PC-9 (cell line): ENCODE results near the gene TRIM40. TPM values are rescaled to one million over a fixed set of nuclear protein-coding genes. Genes with fewer than 3 reads are reported as not detected.

Source experiments
- BruUV-seq: library from RNA; stranded (reverse); fragments of 400-500 nt; replicated peaks from 2 replicates; lab custom pipeline; 2021; lab: Mats Ljungman, UMichigan
- CTCF ChIA-PET: fragments of 300-600 bp; sonication (Branson Sonifier 250); formaldehyde crosslinking; loops from one replicate; lab custom pipeline; 2022; ENCODE audit warnings: antibody characterized with exemption; lab: Charles Lee
- POLR2A ChIA-PET: fragments of 300-600 bp; sonication (Branson Sonifier 250); formaldehyde crosslinking; loops from one replicate; lab custom pipeline; 2022; ENCODE audit warnings: antibody characterized with exemption; ENCODE audit not compliant: unreplicated experiment; lab: Charles Lee
- DNase-seq, 2 experiments: peaks; one replicate each; pipeline versions ENCODE4 v3.0.0 to v3.0.0-alpha.2; 2015 to 2022; ENCODE audit warnings: mixed read lengths in 1 of 2
- H2AFZ ChIP-seq: fragments of 200-600 bp; sonication (generic); 2 replicates; pipeline ENCODE4 v1.8.1; 2017; ENCODE audit warnings: antibody characterized with exemption
- H3F3A ChIP-seq: fragments of 200-600 bp; sonication (generic); 2 replicates; pipeline ENCODE4 v1.8.1; 2017; ENCODE audit warnings: antibody characterized with exemption, mild to moderate bottlenecking, low read depth; ENCODE audit not compliant: insufficient read depth
- H3K27ac ChIP-seq: fragments of 200-600 bp; sonication (generic); 2 replicates; pipeline ENCODE4 v1.6.1; 2016; ENCODE audit warnings: mixed run types
- H3K27me3 ChIP-seq: fragments of 200-600 bp; sonication (generic); 2 replicates; pipeline ENCODE4 v1.6.1; 2016; ENCODE audit warnings: low read depth, mixed run types; ENCODE audit not compliant: insufficient read depth
- H3K36me3 ChIP-seq: fragments of 200-600 bp; sonication (generic); 2 replicates; pipeline ENCODE4 v1.6.1; 2016; ENCODE audit warnings: low read depth, mixed run types
- H3K4me1 ChIP-seq: fragments of 200-600 bp; sonication (generic); replicated peaks from 2 replicates; pipeline ENCODE4 v1.6.1; 2016; ENCODE audit warnings: mixed run types; ENCODE audit not compliant: insufficient read depth
- H3K4me2 ChIP-seq: fragments of 200-600 bp; sonication (generic); 2 replicates; pipeline ENCODE4 v1.6.1; 2017; ENCODE audit warnings: mixed run types
- H3K4me3 ChIP-seq: fragments of 200-600 bp; sonication (generic); 2 replicates; pipeline ENCODE4 v1.6.1; 2016; ENCODE audit warnings: mixed run types
- H3K79me2 ChIP-seq: fragments of 200-600 bp; sonication (generic); 2 replicates; pipeline ENCODE4 v1.6.1; 2017; ENCODE audit warnings: low read depth, mixed run types
- H3K9me2 ChIP-seq: fragments of 200-600 bp; sonication (generic); 2 replicates; pipeline ENCODE4 v1.8.1; 2017; ENCODE audit warnings: mild to moderate bottlenecking; ENCODE audit not compliant: insufficient read depth
- H3K9me3 ChIP-seq: fragments of 200-600 bp; sonication (generic); 2 replicates; pipeline ENCODE4 v1.8.1; 2016; ENCODE audit warnings: low read depth; ENCODE audit not compliant: insufficient read depth
- H4K20me1 ChIP-seq: fragments of 200-600 bp; sonication (generic); 2 replicates; pipeline ENCODE4 v1.8.1; 2017; ENCODE audit not compliant: insufficient read depth
- CTCF ChIP-seq: fragments of 200-600 bp; sonication (generic); conservative IDR thresholded peaks from 2 replicates; pipeline ENCODE4 v1.6.1; 2017; ENCODE audit warnings: mixed run types, antibody characterized with exemption, mild to moderate bottlenecking, moderate library complexity
- EZH2 ChIP-seq: fragments of 200-600 bp; sonication (generic); IDR thresholded peaks from 2 replicates; pipeline ENCODE4 v1.8.0; 2017; ENCODE audit warnings: antibody characterized with exemption, low read depth
- intact Hi-C: fragments of 100-400 bp; cut with micrococcal nuclease; formaldehyde crosslinking; loops from one replicate; pipeline ENCODE4 v1.10.0; 2022; ENCODE audit not compliant: unreplicated experiment
- total RNA-seq: library from RNA; stranded (reverse); gene quantifications from 2 replicates; pipeline ENCODE4 v1.2.3, GENCODE V29; 2021

The TRIM40 gene
- total RNA-seq, 1 experiment from 2014 or later = not detected

GRCh38 chr6:30101444-30102413, 34.2 kb upstream of the TRIM40 start:
- Histone ChIP-seq H3K4me1 (peaks cover 61% of the 10 kb centered on the region), H3K9me2 (no peaks in the 10 kb centered on the region), H3F3A (peaks cover 55% of the 10 kb centered on the region), H3K79me2 (no peaks in the 10 kb centered on the region), H4K20me1 (no peaks in the 10 kb centered on the region), H3K4me3 (peak overlapping the region; percentile 55), H3K27ac (peak overlapping the region; percentile 43), H3K4me2 (peak overlapping the region; percentile 87), H3K9me3 (no peaks in the 10 kb centered on the region), H3K27me3 (no peaks in the 10 kb centered on the region), H2AFZ (peak overlapping the region; percentile 78), H3K36me3 (no peaks in the 10 kb centered on the region)
- intact Hi-C loops = loop anchor here (1.0 to 5.0 kb wide), 4 partner anchors 26 to 226 kb away; partner anchors contain the start of genes PPP1R11, RNF39, TRIM26 and TRIM39
- TSS peak; percentile 87 for BruUV-seq
- ChIA-PET POLR2A (interaction anchor here (0.5 to 1.1 kb wide), 8 partner anchors 10 to 309 kb away, joined by 3 to 8 read pairs (median 5); partner anchors contain the start of gene POLR1H), CTCF (interaction anchor here (0.9 to 1.2 kb wide), 3 partner anchors 10 to 41 kb away, joined by 3 to 4 read pairs (median 4); no protein-coding TSS in a partner anchor)
- TF ChIP-seq CTCF (0 out of 2 replicates have a peak, but pooled peaks have one; percentile 16), EZH2 (no peak)
- DNase-seq = peak; percentile 80 to 93

- POLR2A ChIA-PET = interaction anchor here (0.6 to 1.0 kb wide), 5 partner anchors 10 to 403 kb away, joined by 3 to 6 read pairs (median 3); partner anchors contain the start of gene POLR1H
- Histone ChIP-seq H3K9me2 (no peaks in the 10 kb centered on the region), H3K27ac (peak overlapping the region; percentile 29; the same call in 1 of the 2 replicates), H3K79me2 (peaks cover 2% of the 10 kb centered on the region), H3K4me2 (peak overlapping the region; percentile 87), H2AFZ (peak overlapping the region; percentile 78), H4K20me1 (no peaks in the 10 kb centered on the region), H3K36me3 (peaks cover 2% of the 10 kb centered on the region; the same call in 1 of the 2 replicates), H3K4me3 (peak overlapping the region; percentile 55; the same call in 1 of the 2 replicates), H3K9me3 (no peaks in the 10 kb centered on the region), H3F3A (peaks cover 52% of the 10 kb centered on the region; the same call in 1 of the 2 replicates), H3K27me3 (no peaks in the 10 kb centered on the region), H3K4me1 (peaks cover 56% of the 10 kb centered on the region)
- TSS peak; percentile 49 for BruUV-seq
- intact Hi-C loops = loop anchor here (1.0 to 5.0 kb wide), 3 partner anchors 35 to 225 kb away; partner anchors contain the start of genes PPP1R11, TRIM26 and TRIM39
- TF ChIP-seq EZH2 (no peak), CTCF (no peak)
- CTCF ChIA-PET = interaction anchor here (0.9 to 2.4 kb wide), 5 partner anchors 11 to 119 kb away, joined by 4 to 28 read pairs (median 5); no protein-coding TSS in a partner anchor
- DNase-seq = no peak
These were observed 33.4 kb upstream of the TRIM40 start for GRCh38 chr6:30102414-30102969.
